Effector memory CD4-positive, alpha-beta T cell (primary cell): ENCODE measurements around the gene MFRP.

Experiments used
- DNase-seq, 3 donors: peaks; one replicate each; pipeline ENCODE4 v3.0.0-alpha.2; 2020
- H3K27ac ChIP-seq: 2 replicates; pipeline ENCODE4 v1.7.0; 2013; ENCODE audit warnings: mild to moderate bottlenecking, low read length, moderate library complexity; ENCODE audit not compliant: insufficient read depth, poor library complexity, severe bottlenecking
- H3K27me3 ChIP-seq: replicated peaks from 2 replicates; pipeline ENCODE4 v1.7.0; 2013; ENCODE audit warnings: mild to moderate bottlenecking, low read length; ENCODE audit not compliant: insufficient read depth, control insufficient read depth, poor library complexity, severe bottlenecking
- H3K36me3 ChIP-seq: 2 replicates; pipeline ENCODE4 v1.7.0; 2013; ENCODE audit warnings: mild to moderate bottlenecking, low read length, moderate library complexity; ENCODE audit not compliant: control insufficient read depth, insufficient read depth
- H3K4me1 ChIP-seq: 2 replicates; pipeline ENCODE4 v1.7.0; 2013; ENCODE audit warnings: low read length, mild to moderate bottlenecking; ENCODE audit not compliant: control insufficient read depth, insufficient read depth, poor library complexity, severe bottlenecking
- H3K4me3 ChIP-seq: 2 replicates; pipeline ENCODE4 v1.7.0; 2013; ENCODE audit warnings: low read length, low read depth, mild to moderate bottlenecking; ENCODE audit not compliant: insufficient read depth, poor library complexity, severe bottlenecking
- H3K9me3 ChIP-seq: 2 replicates; pipeline ENCODE4 v1.7.0; 2013; ENCODE audit warnings: mild to moderate bottlenecking, low read length, moderate library complexity; ENCODE audit not compliant: control insufficient read depth

Gene MFRP

GRCh38 chr11:119356349-119357031, 10.0 kb upstream of the MFRP start:
- Histone ChIP-seq H3K4me1 (no peaks in the 10 kb centered on the region), H3K4me3 (peak overlapping the region; percentile 72), H3K27me3 (peaks cover 2% of the 10 kb centered on the region), H3K27ac (no peak overlapping the region), H3K9me3 (no peaks in the 10 kb centered on the region), H3K36me3 (no peaks in the 10 kb centered on the region)
- DNase-seq: peak; percentile 49 to 61 (median 55)

- Histone ChIP-seq H3K4me1 (no peaks in the 10 kb centered on the region), H3K9me3 (no peaks in the 10 kb centered on the region), H3K4me3 (no peak overlapping the region), H3K36me3 (no peaks in the 10 kb centered on the region), H3K27ac (no peak overlapping the region), H3K27me3 (peaks cover 2% of the 10 kb centered on the region)
- no peak for DNase-seq
These were observed 8.8 kb upstream of the MFRP start for GRCh38 chr11:119355091-119355843.

- H3K4me3 ChIP-seq: no peak overlapping the region
- no peak for DNase-seq
- no peaks in the 10 kb centered on the region for H3K4me1 ChIP-seq
- H3K36me3 ChIP-seq: no peaks in the 10 kb centered on the region
- no peaks in the 10 kb centered on the region for H3K9me3 ChIP-seq
- H3K27me3 ChIP-seq: peaks cover 2% of the 10 kb centered on the region
- no peak overlapping the region for H3K27ac ChIP-seq
These were observed 6.4 kb upstream of the MFRP start for GRCh38 chr11:119352857-119353260.

- H3K4me1 ChIP-seq: no peaks in the 10 kb centered on the region
- H3K27me3 ChIP-seq: peaks cover 2% of the 10 kb centered on the region
- H3K36me3 ChIP-seq: no peaks in the 10 kb centered on the region
- no peaks in the 10 kb centered on the region for H3K9me3 ChIP-seq
- DNase-seq: no peak
- H3K27ac ChIP-seq: no peak overlapping the region
- H3K4me3 ChIP-seq: no peak overlapping the region
These were observed 4.7 kb upstream of the MFRP start for GRCh38 chr11:119351232-119351631.

GRCh38 chr11:119350302-119350701, 3.8 kb upstream of the MFRP start:
- no peak for DNase-seq
- Histone ChIP-seq H3K4me1 (no peaks in the 10 kb centered on the region), H3K27me3 (no peaks in the 10 kb centered on the region)

GRCh38 chr11:119347940-119348605, 1.6 kb upstream of the MFRP start:
- Histone ChIP-seq H3K27me3 (no peaks in the 10 kb centered on the region), H3K27ac (no peak overlapping the region), H3K4me1 (no peaks in the 10 kb centered on the region), H3K9me3 (no peaks in the 10 kb centered on the region), H3K36me3 (no peaks in the 10 kb centered on the region), H3K4me3 (no peak overlapping the region)
- DNase-seq: no peak

More at GRCh38 chr11:119350302-119350701, 3.8 kb upstream of the MFRP start:
- Histone ChIP-seq H3K27ac (no peak overlapping the region), H3K4me3 (no peak overlapping the region), H3K36me3 (no peaks in the 10 kb centered on the region), H3K9me3 (no peaks in the 10 kb centered on the region)

GRCh38 chr11:119347242-119347641, 737 bp upstream of the MFRP start:
- no peak for DNase-seq
- Histone ChIP-seq H3K27ac (no peak overlapping the region), H3K4me1 (no peaks in the 10 kb centered on the region), H3K27me3 (no peaks in the 10 kb centered on the region), H3K9me3 (no peaks in the 10 kb centered on the region), H3K4me3 (no peak overlapping the region), H3K36me3 (no peaks in the 10 kb centered on the region)

- no peak overlapping the region for H3K27ac ChIP-seq
- H3K36me3 ChIP-seq: no peaks in the 10 kb centered on the region
- peaks cover 14% of the 10 kb centered on the region for H3K27me3 ChIP-seq
- no peaks in the 10 kb centered on the region for H3K9me3 ChIP-seq
- DNase-seq: no peak
- H3K4me3 ChIP-seq: no peak overlapping the region
- peaks cover 1% of the 10 kb centered on the region for H3K4me1 ChIP-seq
These were observed 820 bp downstream of the MFRP start for GRCh38 chr11:119345685-119346084.

- Histone ChIP-seq H3K27ac (no peak overlapping the region), H3K9me3 (no peaks in the 10 kb centered on the region), H3K4me3 (no peak overlapping the region), H3K36me3 (no peaks in the 10 kb centered on the region), H3K27me3 (peaks cover 26% of the 10 kb centered on the region), H3K4me1 (peaks cover 13% of the 10 kb centered on the region)
- DNase-seq: no peak
These were observed 2.1 kb downstream of the MFRP start for GRCh38 chr11:119344291-119345010.
